ENCODE measurements around the gene MAN1C1. TPM values are rescaled to one million over a fixed set of nuclear protein-coding genes. Genes with fewer than 3 reads are reported as not detected.

The MAN1C1 gene
- total and polyA plus RNA-seq, 7 donors, result 0.69 to 32.1 (median 12.8) TPM

- 96% methylated on average over 1 of the region's 1 CpG for WGBS, 2 donors
- H3K36me3 ChIP-seq, result no peaks in the 10 kb centered on the region
- H3K4me1 ChIP-seq, result peaks cover 0 to 30% (median 6%) of the 10 kb centered on the region in 4 donors
- no peak overlapping the region for H3K4me3 ChIP-seq
- TF ChIP-seq POLR2AphosphoS5 (IDR thresholded peaks at IDR 0.05) (no peak), POLR2A (IDR thresholded peaks at IDR 0.05) (no peak), EP300 (IDR thresholded peaks at IDR 0.05) (no peak), CTCF (IDR thresholded peaks at IDR 0.05) (no peak)
- no peak overlapping the region for H3K27ac ChIP-seq
- no peaks in the 10 kb centered on the region for H3K27me3 ChIP-seq
- DNase-seq, result peak; percentile 43
- intact Hi-C loops (cut with DNase I), result no loop called here
- no peaks in the 10 kb centered on the region for H3K9me3 ChIP-seq
These were observed 119.5 kb downstream of the MAN1C1 start for GRCh38 chr1:25735956-25736529.

GRCh38 chr1:25737130-25737529 is 120.5 kb downstream of the MAN1C1 start:
- Histone ChIP-seq H3K4me1 (peaks cover 0 to 30% (median 8%) of the 10 kb centered on the region in 4 donors), H3K9me3 (no peaks in the 10 kb centered on the region), H3K27ac (peak overlapping the region in 1 of 4 donors; percentile 2), H3K27me3 (no peaks in the 10 kb centered on the region), H3K4me3 (no peak overlapping the region), H3K36me3 (no peaks in the 10 kb centered on the region)
- TF ChIP-seq EP300 (IDR thresholded peaks at IDR 0.05) (no peak), POLR2A (IDR thresholded peaks at IDR 0.05) (no peak), POLR2AphosphoS5 (IDR thresholded peaks at IDR 0.05) (no peak), CTCF (IDR thresholded peaks at IDR 0.05) (no peak)
- intact Hi-C loops (cut with DNase I), result no loop called here
- DNase-seq, result peak; percentile 68
- 63 to 79% methylated on average over 6 of the region's 6 CpGs for WGBS, 2 donors

GRCh38 chr1:25738499-25738898 is 121.9 kb downstream of the MAN1C1 start:
- intact Hi-C loops (cut with DNase I), result no loop called here
- 88 to 97% methylated on average over 2 of the region's 2 CpGs for WGBS, 2 donors
- Histone ChIP-seq H3K36me3 (no peaks in the 10 kb centered on the region), H3K4me3 (no peak overlapping the region), H3K4me1 (peaks cover 0 to 37% (median 19%) of the 10 kb centered on the region in 4 donors), H3K27me3 (no peaks in the 10 kb centered on the region), H3K27ac (no peak overlapping the region), H3K9me3 (no peaks in the 10 kb centered on the region)
- DNase-seq, result peak; percentile 10
- no peak for TF ChIP-seq EP300 (IDR thresholded peaks at IDR 0.05)
- no peak for TF ChIP-seq CTCF (IDR thresholded peaks at IDR 0.05)
- no peak for TF ChIP-seq POLR2A (IDR thresholded peaks at IDR 0.05)
- TF ChIP-seq POLR2AphosphoS5 (IDR thresholded peaks at IDR 0.05), result no peak

GRCh38 chr1:25739341-25739740 is 122.8 kb downstream of the MAN1C1 start:
- Histone ChIP-seq H3K27ac (no peak overlapping the region), H3K27me3 (no peaks in the 10 kb centered on the region), H3K4me1 (peaks cover 0 to 46% (median 27%) of the 10 kb centered on the region in 4 donors), H3K9me3 (no peaks in the 10 kb centered on the region), H3K36me3 (no peaks in the 10 kb centered on the region), H3K4me3 (no peak overlapping the region)
- no peak for DNase-seq
- 32 to 68% methylated on average over 4 of the region's 4 CpGs for WGBS, 2 donors
- TF ChIP-seq CTCF (IDR thresholded peaks at IDR 0.05), result no peak
- TF ChIP-seq EP300 (IDR thresholded peaks at IDR 0.05), result no peak
- no peak for TF ChIP-seq POLR2A (IDR thresholded peaks at IDR 0.05)
- TF ChIP-seq POLR2AphosphoS5 (IDR thresholded peaks at IDR 0.05), result no peak
- intact Hi-C loops (cut with DNase I), result no loop called here

GRCh38 chr1:25740071-25740470 is 123.5 kb downstream of the MAN1C1 start:
- H3K36me3 ChIP-seq, result no peaks in the 10 kb centered on the region
- peaks cover 0 to 53% (median 35%) of the 10 kb centered on the region in 4 donors for H3K4me1 ChIP-seq
- H3K9me3 ChIP-seq, result no peaks in the 10 kb centered on the region
- no peak overlapping the region for H3K4me3 ChIP-seq
- intact Hi-C loops (cut with DNase I), result no loop called here
- TF ChIP-seq POLR2AphosphoS5 (IDR thresholded peaks at IDR 0.05), result no peak
- TF ChIP-seq POLR2A (IDR thresholded peaks at IDR 0.05), result no peak
- TF ChIP-seq CTCF (IDR thresholded peaks at IDR 0.05), result no peak
- no peak for TF ChIP-seq EP300 (IDR thresholded peaks at IDR 0.05)
- no peak overlapping the region for H3K27ac ChIP-seq
- 95 to 96% methylated on average over 10 of the region's 10 CpGs for WGBS, 2 donors
- DNase-seq, result no peak
- no peaks in the 10 kb centered on the region for H3K27me3 ChIP-seq

Data from sigmoid colon (tissue), 7 donors.